Fibroblast of villous mesenchyme (primary cell): ENCODE results near the gene SAMD11. TPM values are rescaled to one million over a fixed set of nuclear protein-coding genes. Genes with fewer than 3 reads are reported as not detected.

Source experiments
- DNase-seq: peaks from one replicate; pipeline ENCODE4 v3.0.0-alpha.2; 2010; ENCODE audit warnings: low read depth
- H3K4me3 ChIP-seq: 2 replicates; pipeline ENCODE4 v1.5.1; 2011; ENCODE audit warnings: low read depth, mild to moderate bottlenecking, low read length
- total RNA-seq: library from RNA; depleted of rRNA; stranded (reverse); fragments of >200 nt; gene quantifications from 2 replicates; pipeline ENCODE4 v1.2.3, GENCODE V29; 2012
- TF ChIP-seq, protein P1 (sequence below): IDR thresholded peaks from 2 replicates; pipeline ENCODE4 v1.5.1; 2012; ENCODE audit warnings: low read depth, mild to moderate bottlenecking, low read length; ENCODE audit not compliant: insufficient read depth

The SAMD11 gene
- total RNA-seq, 1 donor, result 2.2 TPM

GRCh38 chr1:969260-969855 lies 45.6 kb downstream of the SAMD11 start:
- no peak for DNase-seq
- no peak overlapping the region for H3K4me3 ChIP-seq
- TF ChIP-seq, protein P1, sequence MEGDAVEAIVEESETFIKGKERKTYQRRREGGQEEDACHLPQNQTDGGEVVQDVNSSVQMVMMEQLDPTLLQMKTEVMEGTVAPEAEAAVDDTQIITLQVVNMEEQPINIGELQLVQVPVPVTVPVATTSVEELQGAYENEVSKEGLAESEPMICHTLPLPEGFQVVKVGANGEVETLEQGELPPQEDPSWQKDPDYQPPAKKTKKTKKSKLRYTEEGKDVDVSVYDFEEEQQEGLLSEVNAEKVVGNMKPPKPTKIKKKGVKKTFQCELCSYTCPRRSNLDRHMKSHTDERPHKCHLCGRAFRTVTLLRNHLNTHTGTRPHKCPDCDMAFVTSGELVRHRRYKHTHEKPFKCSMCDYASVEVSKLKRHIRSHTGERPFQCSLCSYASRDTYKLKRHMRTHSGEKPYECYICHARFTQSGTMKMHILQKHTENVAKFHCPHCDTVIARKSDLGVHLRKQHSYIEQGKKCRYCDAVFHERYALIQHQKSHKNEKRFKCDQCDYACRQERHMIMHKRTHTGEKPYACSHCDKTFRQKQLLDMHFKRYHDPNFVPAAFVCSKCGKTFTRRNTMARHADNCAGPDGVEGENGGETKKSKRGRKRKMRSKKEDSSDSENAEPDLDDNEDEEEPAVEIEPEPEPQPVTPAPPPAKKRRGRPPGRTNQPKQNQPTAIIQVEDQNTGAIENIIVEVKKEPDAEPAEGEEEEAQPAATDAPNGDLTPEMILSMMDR, result no peak

DNA sequence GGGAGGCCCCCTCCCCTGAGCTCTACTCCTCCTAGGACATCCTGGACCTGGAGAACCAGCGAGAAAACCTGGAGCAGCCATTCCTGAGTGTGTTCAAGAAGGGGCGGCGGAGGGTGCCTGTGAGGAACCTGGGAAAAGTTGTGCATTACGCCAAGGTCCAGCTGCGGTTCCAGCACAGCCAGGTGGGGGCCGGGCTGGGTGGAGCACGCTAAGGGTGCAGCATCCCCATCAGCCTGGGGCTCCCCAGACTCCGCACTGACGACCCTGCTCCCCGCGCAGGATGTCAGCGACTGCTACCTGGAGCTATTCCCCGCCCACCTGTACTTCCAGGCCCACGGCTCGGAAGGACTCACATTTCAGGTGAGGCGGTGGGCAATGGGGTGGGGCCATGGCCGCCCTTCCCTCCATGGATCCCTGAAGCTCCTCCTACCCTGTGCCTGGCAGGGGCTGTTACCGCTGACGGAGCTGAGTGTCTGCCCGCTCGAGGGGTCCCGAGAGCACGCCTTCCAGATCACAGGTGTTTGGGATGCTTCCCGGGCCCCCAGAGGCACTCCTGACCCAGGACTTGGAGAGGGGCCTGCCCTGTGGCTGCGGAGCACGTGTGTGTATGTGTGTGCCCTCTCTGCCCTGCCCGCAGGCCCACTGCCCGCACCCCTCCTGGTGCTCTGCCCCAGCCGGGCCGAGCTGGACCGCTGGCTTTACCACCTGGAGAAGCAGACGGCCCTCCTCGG lies 46.7 kb downstream of the SAMD11 start:
- no peak for DNase-seq
- TF ChIP-seq, protein P1, result no peak
- H3K4me3 ChIP-seq, result no peak overlapping the region

DNA sequence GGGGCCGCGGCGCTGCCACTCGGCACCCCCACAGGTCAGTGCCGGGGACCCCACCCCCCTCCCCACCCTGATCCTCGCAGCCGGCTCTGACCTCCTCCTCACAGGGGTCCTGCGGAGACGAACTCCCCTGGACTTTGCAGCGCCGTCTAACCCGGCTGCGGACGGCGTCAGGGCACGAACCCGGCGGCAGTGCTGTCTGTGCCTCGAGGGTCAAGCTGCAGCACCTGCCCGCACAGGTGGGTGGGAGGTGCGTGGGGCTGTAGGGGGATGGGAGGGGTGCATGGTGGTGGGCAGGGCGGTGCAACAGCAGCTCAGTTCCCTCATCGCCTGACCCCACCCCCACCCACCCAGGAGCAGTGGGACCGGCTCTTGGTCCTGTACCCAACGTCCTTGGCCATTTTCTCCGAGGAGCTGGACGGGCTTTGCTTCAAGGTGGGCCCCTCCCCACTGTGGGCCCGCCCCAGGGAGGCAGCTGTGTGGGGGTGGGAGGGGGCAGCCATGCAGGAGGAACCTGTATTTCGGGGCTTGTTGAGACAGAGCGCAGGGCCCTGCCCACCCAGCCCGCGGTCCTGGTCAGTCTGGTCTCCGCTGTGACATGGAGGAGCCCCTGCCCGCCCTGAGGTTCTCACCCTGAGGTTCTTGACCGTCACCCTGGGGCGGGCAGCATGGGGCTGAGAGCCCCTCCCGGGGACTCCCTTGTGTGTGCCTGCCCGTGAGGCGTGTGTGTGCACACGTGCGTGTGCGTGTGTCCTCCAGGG lies 47.4 kb downstream of the SAMD11 start:
- no peak for DNase-seq
- TF ChIP-seq, protein P1, result no peak

GRCh38 chr1:971751-972506 lies 48.2 kb downstream of the SAMD11 start:
- DNase-seq, result no peak
- no peak overlapping the region for H3K4me3 ChIP-seq
- TF ChIP-seq, protein P1, result no peak

More for the DNA sequence above, 47.4 kb downstream of the SAMD11 start:
- no peak overlapping the region for H3K4me3 ChIP-seq

GRCh38 chr1:972726-973458 lies 49.2 kb downstream of the SAMD11 start:
- TF ChIP-seq, protein P1, result no peak
- no peak for DNase-seq

More at GRCh38 chr1:972726-973458, 49.2 kb downstream of the SAMD11 start:
- no peak overlapping the region for H3K4me3 ChIP-seq
